ENCODE data around the gene NKAPL. TPM values are rescaled to one million over a fixed set of nuclear protein-coding genes. Genes with fewer than 3 reads are reported as not detected.
A peak's percentile ranks its signal among the peaks of the same experiment; 100 is the strongest.

The NKAPL gene
- total RNA-seq, 4 donors from 2014 or later = 2.8 to 6.7 (median 4.7) TPM

DNA sequence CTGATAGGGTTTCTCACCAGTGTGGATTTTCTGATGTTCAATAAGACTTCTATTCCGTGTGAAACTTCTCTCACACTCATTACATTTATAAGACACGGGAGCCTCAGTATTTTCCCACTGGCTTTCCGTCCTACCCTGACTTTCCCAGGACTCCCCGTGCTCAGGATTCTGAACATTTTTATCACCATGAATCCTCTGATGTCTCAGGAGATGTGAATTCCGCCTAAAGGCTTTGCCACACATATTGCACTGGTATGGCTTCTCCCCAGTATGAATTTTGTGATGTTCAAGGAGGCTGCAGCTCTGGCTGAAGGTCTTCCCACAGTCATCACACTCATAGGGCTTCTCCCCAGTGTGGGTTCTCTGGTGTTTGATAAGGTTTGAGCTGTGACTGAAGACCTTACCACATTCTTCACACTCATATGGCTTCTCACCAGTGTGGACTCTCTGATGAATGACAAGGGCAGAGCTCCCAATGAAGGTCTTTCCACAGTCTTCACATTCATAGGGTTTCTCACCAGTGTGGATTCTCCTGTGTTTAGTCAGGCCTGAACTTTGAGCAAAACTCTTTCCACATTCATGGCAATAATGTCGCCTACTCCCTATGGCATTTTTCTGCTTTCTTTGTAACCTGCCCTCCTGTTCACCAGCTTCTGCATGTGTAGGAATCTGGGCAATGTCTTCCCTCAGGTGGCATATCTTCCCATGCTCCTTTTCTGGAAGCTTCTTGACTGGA lies 13.7 kb upstream of the NKAPL start:
- 95% methylated on average over 6 of the region's 6 CpGs for WGBS
- no peak for DNase-seq (ENCODE audit: extremely low spot score)
- Histone ChIP-seq H3K9me3 (no peaks in the 10 kb centered on the region), H3K4me1 (peaks cover 0 to 10% (median 7%) of the 10 kb centered on the region in 4 donors), H3K36me3 (peaks cover 31 to 69% (median 56%) of the 10 kb centered on the region in 4 donors), H3K27me3 (no peaks in the 10 kb centered on the region), H3K27ac (replicated peaks in 1 of 4) (no peak overlapping the region), H3K4me3 (no peak overlapping the region)
- TF ChIP-seq POLR2AphosphoS5 (IDR thresholded peaks at IDR 0.05) = no peak
- TF ChIP-seq POLR2A (IDR thresholded peaks at IDR 0.05; ENCODE audit: low read depth) = no peak
- TF ChIP-seq EP300 (IDR thresholded peaks at IDR 0.05) = no peak
- TF ChIP-seq, protein P1, sequence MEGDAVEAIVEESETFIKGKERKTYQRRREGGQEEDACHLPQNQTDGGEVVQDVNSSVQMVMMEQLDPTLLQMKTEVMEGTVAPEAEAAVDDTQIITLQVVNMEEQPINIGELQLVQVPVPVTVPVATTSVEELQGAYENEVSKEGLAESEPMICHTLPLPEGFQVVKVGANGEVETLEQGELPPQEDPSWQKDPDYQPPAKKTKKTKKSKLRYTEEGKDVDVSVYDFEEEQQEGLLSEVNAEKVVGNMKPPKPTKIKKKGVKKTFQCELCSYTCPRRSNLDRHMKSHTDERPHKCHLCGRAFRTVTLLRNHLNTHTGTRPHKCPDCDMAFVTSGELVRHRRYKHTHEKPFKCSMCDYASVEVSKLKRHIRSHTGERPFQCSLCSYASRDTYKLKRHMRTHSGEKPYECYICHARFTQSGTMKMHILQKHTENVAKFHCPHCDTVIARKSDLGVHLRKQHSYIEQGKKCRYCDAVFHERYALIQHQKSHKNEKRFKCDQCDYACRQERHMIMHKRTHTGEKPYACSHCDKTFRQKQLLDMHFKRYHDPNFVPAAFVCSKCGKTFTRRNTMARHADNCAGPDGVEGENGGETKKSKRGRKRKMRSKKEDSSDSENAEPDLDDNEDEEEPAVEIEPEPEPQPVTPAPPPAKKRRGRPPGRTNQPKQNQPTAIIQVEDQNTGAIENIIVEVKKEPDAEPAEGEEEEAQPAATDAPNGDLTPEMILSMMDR (IDR thresholded peaks at IDR 0.05) = no peak
- intact Hi-C loops (cut with DNase I) = no loop called here

DNA sequence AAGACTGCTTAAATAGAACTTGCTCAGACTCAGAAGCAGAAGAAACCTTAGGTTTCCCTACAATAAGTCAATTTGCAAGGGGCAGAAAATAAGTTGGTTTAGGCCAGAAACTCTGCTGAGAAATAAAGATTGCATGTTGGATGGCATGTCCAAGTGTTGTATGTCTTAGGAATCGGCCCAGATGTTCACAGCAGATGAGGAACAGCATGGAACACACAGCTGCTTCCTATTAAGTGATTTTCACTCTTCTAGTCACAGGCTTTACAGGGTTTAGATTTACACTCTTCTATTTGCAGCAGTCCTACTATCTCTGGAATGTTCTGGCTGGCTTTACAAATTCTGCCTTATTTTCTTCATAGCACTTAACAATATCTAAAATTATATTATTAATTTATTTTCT lies 10.2 kb upstream of the NKAPL start:
- peaks cover 30 to 56% (median 51%) of the 10 kb centered on the region in 4 donors for H3K36me3 ChIP-seq
- WGBS = 63% methylated on average over 1 of the region's 1 CpG
- H3K9me3 ChIP-seq = no peaks in the 10 kb centered on the region
- TF ChIP-seq, protein P1 (IDR thresholded peaks at IDR 0.05) = no peak
- no peak for TF ChIP-seq POLR2A (IDR thresholded peaks at IDR 0.05; ENCODE audit: low read depth)
- TF ChIP-seq EP300 (IDR thresholded peaks at IDR 0.05) = no peak
- TF ChIP-seq POLR2AphosphoS5 (IDR thresholded peaks at IDR 0.05) = no peak
- no peaks in the 10 kb centered on the region for H3K27me3 ChIP-seq
- no peak for DNase-seq (ENCODE audit: extremely low spot score)
- no peak overlapping the region for H3K4me3 ChIP-seq
- intact Hi-C loops (cut with DNase I) = no loop called here
- H3K27ac ChIP-seq (replicated peaks in 1 of 4) = no peak overlapping the region
- H3K4me1 ChIP-seq = peaks cover 17 to 33% (median 25%) of the 10 kb centered on the region in 4 donors

DNA sequence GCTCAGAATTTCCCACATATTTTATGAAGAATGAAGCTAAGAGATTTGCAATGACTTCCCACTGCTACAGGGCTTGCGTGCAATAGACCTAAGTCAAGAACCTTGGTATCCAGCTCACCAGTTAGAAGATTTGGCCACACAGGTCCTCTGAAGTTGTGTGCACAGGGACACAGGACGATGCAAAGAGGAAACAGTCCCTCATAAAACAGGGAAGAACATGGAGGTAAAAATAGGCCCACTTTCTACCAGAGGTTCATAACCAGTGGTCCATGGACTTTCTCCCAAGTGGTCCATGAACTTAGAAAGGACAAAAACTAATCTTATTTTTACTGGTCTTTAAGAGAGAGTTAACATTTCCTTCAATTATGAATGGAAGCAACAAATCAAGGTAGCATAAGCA lies 8.3 kb upstream of the NKAPL start:
- Histone ChIP-seq H3K4me3 (peak overlapping the region; percentile 80 to 87 (median 84)), H3K27ac (replicated peaks in 1 of 4) (no peak overlapping the region), H3K9me3 (no peaks in the 10 kb centered on the region), H3K27me3 (no peaks in the 10 kb centered on the region), H3K36me3 (peaks cover 11 to 38% (median 34%) of the 10 kb centered on the region in 4 donors), H3K4me1 (peaks cover 17 to 33% (median 25%) of the 10 kb centered on the region in 4 donors)
- no peak for TF ChIP-seq POLR2AphosphoS5 (IDR thresholded peaks at IDR 0.05)
- TF ChIP-seq POLR2A (IDR thresholded peaks at IDR 0.05; ENCODE audit: low read depth) = no peak
- no peak for TF ChIP-seq EP300 (IDR thresholded peaks at IDR 0.05)
- TF ChIP-seq, protein P1 (IDR thresholded peaks at IDR 0.05) = no peak
- no peak for DNase-seq (ENCODE audit: extremely low spot score)
- WGBS = 40% methylated on average over 1 of the region's 2 CpGs
- intact Hi-C loops (cut with DNase I) = no loop called here

DNA sequence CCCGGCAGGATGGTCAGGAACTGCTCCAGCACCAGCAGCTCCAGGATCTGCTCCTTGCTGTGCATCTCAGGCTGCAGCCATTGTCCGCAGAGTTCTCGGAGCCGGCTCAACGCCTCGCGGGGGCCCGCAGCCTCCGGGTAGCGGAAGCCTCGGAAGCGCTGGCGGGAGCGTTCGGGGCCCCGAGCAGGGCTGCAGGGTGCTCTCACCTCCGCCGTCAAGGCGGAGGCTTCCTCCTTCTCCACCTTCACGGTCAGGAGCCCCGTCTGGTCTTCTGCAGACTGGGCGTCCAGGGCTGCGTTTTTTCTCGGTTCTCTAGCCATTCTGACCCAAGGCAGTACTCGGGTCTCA lies 7.5 kb upstream of the NKAPL start:
- 0% methylated on average over 3 of the region's 25 CpGs for WGBS
- TF ChIP-seq EP300 (IDR thresholded peaks at IDR 0.05) = no peak
- no peak for TF ChIP-seq POLR2AphosphoS5 (IDR thresholded peaks at IDR 0.05)
- TF ChIP-seq, protein P1 (IDR thresholded peaks at IDR 0.05) = no peak
- no peak for TF ChIP-seq POLR2A (IDR thresholded peaks at IDR 0.05; ENCODE audit: low read depth)
- Histone ChIP-seq H3K9me3 (no peaks in the 10 kb centered on the region), H3K36me3 (peaks cover 9 to 29% (median 25%) of the 10 kb centered on the region in 4 donors), H3K27ac (replicated peaks in 1 of 4) (peak overlapping the region; percentile 59 to 67 (median 62)), H3K4me1 (peaks cover 17 to 33% (median 25%) of the 10 kb centered on the region in 4 donors), H3K27me3 (no peaks in the 10 kb centered on the region), H3K4me3 (peak overlapping the region; percentile 80 to 87 (median 84))
- no peak for DNase-seq (ENCODE audit: extremely low spot score)
- intact Hi-C loops (cut with DNase I) = no loop called here

Measured in esophagus muscularis mucosa (tissue), 4 donors.